IMR-90 (cell line): ENCODE results near the gene GMCL2. TPM values are rescaled to one million over a fixed set of nuclear protein-coding genes. Genes with fewer than 3 reads are reported as not detected.

ENCODE experiments used
- ATAC-seq: fragments of 200-7000 bp; cut with Tn5 transposase; 2 replicates; pipeline ENCODE4 v1.9.1; 2020; ENCODE audit warnings: low read depth, mild to moderate bottlenecking, moderate library complexity
- BruUV-seq: library from RNA; stranded (reverse); fragments of 400-500 nt; replicated peaks from 2 replicates; lab custom pipeline; 2021; lab: Mats Ljungman, UMichigan
- CTCF ChIA-PET: fragments of 300-600 bp; formaldehyde crosslinking; extraction: SDS; loops from one replicate; lab custom pipeline; 2021; ENCODE audit warnings: antibody characterized with exemption; lab: Yijun Ruan, JAX
- POLR2A ChIA-PET: fragments of 300-600 bp; sonication (Branson Sonifier 250); formaldehyde crosslinking; loops from one replicate; lab custom pipeline; 2022; ENCODE audit warnings: antibody characterized with exemption; ENCODE audit not compliant: unreplicated experiment; lab: Charles Lee
- DNase-seq: peaks from one replicate; pipeline ENCODE4 v3.0.0; 2013
- H2AFZ ChIP-seq: replicated peaks from 2 replicates; pipeline ENCODE3; 2013; ENCODE audit warnings: low read length, mild to moderate bottlenecking; ENCODE audit not compliant: poor library complexity
- H2AK5ac ChIP-seq: 2 replicates; pipeline ENCODE4 v1.6.1; 2013; ENCODE audit warnings: low read depth, low read length, inconsistent platforms
- H2AK9ac ChIP-seq: replicated peaks from 2 replicates; pipeline ENCODE3; 2013; ENCODE audit warnings: mild to moderate bottlenecking, low read depth, low read length, moderate library complexity; ENCODE audit not compliant: poor library complexity
- H2BK120ac ChIP-seq: 2 replicates; pipeline ENCODE4 v1.6.1; 2013; ENCODE audit warnings: low read depth, low read length, inconsistent platforms
- H2BK15ac ChIP-seq: 3 replicates; pipeline ENCODE4 v1.6.1; 2013; ENCODE audit warnings: low read depth, low read length, inconsistent platforms
- H2BK20ac ChIP-seq: 2 replicates; pipeline ENCODE4 v1.6.1; 2013; ENCODE audit warnings: low read depth, mild to moderate bottlenecking, inconsistent platforms, low read length, moderate library complexity
- H2BK5ac ChIP-seq: 2 replicates; pipeline ENCODE4 v1.6.1; 2013; ENCODE audit warnings: mild to moderate bottlenecking, low read depth, low read length, inconsistent platforms; ENCODE audit not compliant: poor library complexity, severe bottlenecking
- H3K14ac ChIP-seq: replicated peaks from 2 replicates; pipeline ENCODE4 v1.6.1; 2013; ENCODE audit warnings: low read depth, low read length, inconsistent platforms
- H3K18ac ChIP-seq: 2 replicates; pipeline ENCODE4 v1.6.1; 2013; ENCODE audit warnings: low read depth, low read length, control low read depth
- H3K23ac ChIP-seq: 2 replicates; pipeline ENCODE4 v1.6.1; 2013; ENCODE audit warnings: low read depth, low read length, inconsistent platforms
- H3K27ac ChIP-seq: 2 replicates; pipeline ENCODE4 v1.5.1; 2013; ENCODE audit warnings: mild to moderate bottlenecking, control low read depth, low read length; ENCODE audit not compliant: insufficient read depth
- H3K27me3 ChIP-seq: 2 replicates; pipeline ENCODE4 v1.6.1; 2013; ENCODE audit warnings: low read length; ENCODE audit not compliant: control insufficient read depth, insufficient read depth
- H3K36me3 ChIP-seq: 2 replicates; pipeline ENCODE4 v1.6.1; 2013; ENCODE audit warnings: low read length, mixed read lengths; ENCODE audit not compliant: control insufficient read depth, insufficient read depth
- H3K4ac ChIP-seq: 2 replicates; pipeline ENCODE4 v1.6.1; 2013; ENCODE audit warnings: low read depth, low read length, inconsistent platforms
- H3K4me1 ChIP-seq: 2 replicates; pipeline ENCODE4 v1.6.1; 2013; ENCODE audit warnings: low read length, mixed read lengths; ENCODE audit not compliant: control insufficient read depth, insufficient read depth
- H3K4me2 ChIP-seq: 2 replicates; pipeline ENCODE4 v1.6.1; 2013; ENCODE audit warnings: low read depth, mild to moderate bottlenecking, control low read depth, low read length, moderate library complexity
- H3K4me3 ChIP-seq: 2 replicates; pipeline ENCODE4 v1.5.1; 2013; ENCODE audit warnings: low read depth, mild to moderate bottlenecking, control low read depth, low read length, moderate library complexity; ENCODE audit not compliant: insufficient read depth
- H3K56ac ChIP-seq: 2 replicates; pipeline ENCODE4 v1.6.1; 2013; ENCODE audit warnings: low read length, inconsistent platforms; ENCODE audit not compliant: insufficient read depth; ENCODE audit errors: extremely low read depth
- H3K79me1 ChIP-seq, 2 experiments: 2 replicates each; pipeline ENCODE4 v1.6.1; 2013; ENCODE audit warnings: low read length in 2 of 2, inconsistent platforms in 1 of 2, low read depth in 1 of 2
- H3K9ac ChIP-seq: 2 replicates; pipeline ENCODE4 v1.6.1; 2013; ENCODE audit warnings: low read depth, low read length, control low read depth
- H3K9me1 ChIP-seq: 2 replicates; pipeline ENCODE4 v1.6.1; 2013; ENCODE audit warnings: low read length, inconsistent platforms; ENCODE audit not compliant: insufficient read depth
- H3K9me3 ChIP-seq: 2 replicates; pipeline ENCODE4 v1.6.1; 2013; ENCODE audit warnings: low read length; ENCODE audit not compliant: control insufficient read depth, insufficient read depth
- H4K20me1 ChIP-seq: 2 replicates; pipeline ENCODE4 v1.6.1; 2013; ENCODE audit warnings: low read length, inconsistent platforms; ENCODE audit not compliant: insufficient read depth
- H4K5ac ChIP-seq: 2 replicates; pipeline ENCODE4 v1.6.1; 2013; ENCODE audit warnings: mild to moderate bottlenecking, low read depth, low read length, control low read depth
- H4K8ac ChIP-seq, 2 experiments: 2 replicates each; pipeline ENCODE4 v1.6.1; 2013; ENCODE audit warnings: low read depth in 2 of 2, low read length in 2 of 2, control low read depth in 1 of 2, inconsistent platforms in 1 of 2
- H4K91ac ChIP-seq: 2 replicates; pipeline ENCODE4 v1.6.1; 2013; ENCODE audit warnings: low read depth, low read length, inconsistent platforms; ENCODE audit not compliant: insufficient read depth
- MAZ ChIP-seq: IDR thresholded peaks from 2 replicates; pipeline ENCODE4 v1.6.1; 2012; ENCODE audit warnings: low read depth, mild to moderate bottlenecking, low read length, improper control_type of control experiment, moderate library complexity, borderline replicate concordance
- RFX5 ChIP-seq: IDR thresholded peaks from 2 replicates; pipeline ENCODE4 v1.8.0; 2012; ENCODE audit warnings: low read depth, mild to moderate bottlenecking, low read length, moderate library complexity
- WGBS, 2 experiments: methylation state at CpG; one replicate each; pipeline versions ENCODE4 v1.1.5 to v1.1.7; 2013; ENCODE audit warnings: missing lambda C conversion rate in 2 of 2; ENCODE audit not compliant: insufficient read length in 1 of 2; ENCODE audit errors: extremely low coverage in 2 of 2; 5-methylcytosine and 5-hydroxymethylcytosine counted together
- dilution Hi-C: fragments of 300-500 bp; cut with HindIII; formaldehyde crosslinking; loops from one replicate; pipeline ENCODE4 v1.14.3; 2018; ENCODE audit warnings: low sequenced_read_pairs; ENCODE audit not compliant: unreplicated experiment
- in situ Hi-C: fragments of 300-500 bp; cut with MboI; formaldehyde crosslinking; loops from 3 replicates; pipeline ENCODE4 v1.14.3; 2019; ENCODE audit warnings: low sequenced_read_pairs, inconsistent platforms, mixed read lengths
- intact Hi-C: fragments of 100-400 bp; cut with micrococcal nuclease; formaldehyde crosslinking; loops from 2 replicates; pipeline ENCODE4 v1.10.0; 2022
- polyA plus RNA-seq, 3 experiments: library from polyadenylated mRNA; depleted of rRNA; stranded (reverse); fragments of >200 nt; gene quantifications; 2 replicates each; pipeline ENCODE4 v1.2.3, GENCODE V29; 2012; ENCODE audit warnings: low replicate concordance in 1 of 3
- total RNA-seq: library from RNA; depleted of rRNA; stranded (reverse); fragments of >200 nt; gene quantifications from 2 replicates; pipeline ENCODE4 v1.2.3, GENCODE V29; 2012

The GMCL2 gene
- total and polyA plus RNA-seq, 2 of the 4 experiments (the other 2 are of a cell fraction) = not detected

DNA sequence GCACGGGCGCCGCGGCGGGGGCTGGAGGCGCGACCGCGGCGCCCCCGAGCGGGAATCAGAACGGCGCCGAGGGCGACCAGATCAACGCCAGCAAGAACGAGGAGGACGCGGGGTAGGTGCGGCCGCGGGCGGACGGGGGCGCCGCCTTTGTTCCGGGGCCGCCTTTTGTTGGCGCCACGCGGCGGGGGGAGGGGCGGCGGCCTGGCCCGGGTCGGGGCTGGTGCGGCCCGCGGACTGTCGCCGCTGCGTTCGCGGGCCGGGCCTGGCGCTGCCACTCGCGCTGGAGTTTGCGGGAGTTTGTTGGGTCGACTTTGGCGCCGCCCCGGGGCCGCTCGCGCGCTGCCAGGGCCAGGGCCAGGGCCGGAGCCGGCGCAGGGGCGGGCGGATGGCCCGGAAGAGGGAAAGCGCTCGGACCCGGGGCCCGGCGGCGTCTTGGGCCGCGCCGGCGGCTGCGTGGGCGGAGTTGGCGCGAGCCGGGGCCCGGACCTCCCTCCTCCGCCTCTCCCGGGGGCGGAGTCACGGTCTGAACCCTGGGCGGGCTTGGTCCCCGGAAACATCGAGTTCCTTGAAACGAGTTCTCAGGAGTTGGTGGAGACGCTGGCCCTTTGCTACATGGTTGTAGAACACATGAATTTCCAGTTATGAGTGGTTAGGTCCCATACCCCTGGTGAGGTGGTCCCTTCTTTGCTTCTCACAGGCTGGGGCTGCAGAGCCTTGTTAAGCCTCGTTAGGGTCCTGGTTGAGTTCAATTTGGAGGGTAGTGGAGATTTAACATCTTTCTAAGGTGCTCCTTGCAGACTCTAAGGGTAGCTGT lies 18.0 kb upstream of the GMCL2 start:
- Histone ChIP-seq H2AK5ac (no peak overlapping the region; the same call in 1 of the 2 replicates), H3K4me2 (peak overlapping the region; percentile 84), H3K27ac (peak overlapping the region; percentile 54; the same call in 1 of the 2 replicates), H2BK120ac (no peak overlapping the region), H3K9me3 (no peaks in the 10 kb centered on the region), H4K5ac (no peak overlapping the region), H3K23ac (peak overlapping the region; percentile 1; the same call in 1 of the 2 replicates), H4K91ac (no peak overlapping the region; the same call in 1 of the 2 replicates), H3K56ac (no peak overlapping the region), H3K14ac (peak overlapping the region; percentile 11; the same call in 1 of the 2 replicates), H3K4ac (no peak overlapping the region; the same call in 1 of the 2 replicates), H4K20me1 (peaks cover 49% of the 10 kb centered on the region), H3K9ac (peak overlapping the region; percentile 51), H3K9me1 (peaks cover 23% of the 10 kb centered on the region), H3K36me3 (peaks cover 38% of the 10 kb centered on the region), H2BK5ac (peak overlapping the region; percentile 38), H3K79me1 (peaks cover 15 to 52% of the 10 kb centered on the region in 2 experiments; a peak in 3 of 4 replicates), H3K18ac (no peak overlapping the region), H2AFZ (peak overlapping the region; percentile 95), H2BK20ac (no peak overlapping the region), H4K8ac (no peak overlapping the region), H2BK15ac (no peak overlapping the region), H2AK9ac (peak overlapping the region; percentile 99), H3K4me1 (peaks cover 11% of the 10 kb centered on the region), H3K4me3 (peak overlapping the region; percentile 70), H3K27me3 (no peaks in the 10 kb centered on the region)
- CTCF ChIA-PET = interaction anchor here (1.3 to 1.4 kb wide), 2 partner anchors 8 to 129 kb away, joined by 3 to 5 read pairs; no protein-coding TSS in a partner anchor
- in situ Hi-C loops (no loop called here), dilution Hi-C loops (no loop called here), intact Hi-C loops (loop anchor here (1.0 kb wide), 1 partner anchor 27 kb away; the partner anchor contains the start of gene PHYKPL)
- BruUV-seq = no TSS peak
- DNase-seq (peak; percentile 62), ATAC-seq (peak; percentile 74)
- WGBS, 2 experiments = 2% methylated on average over 43 of the region's 90 CpGs; no CpG with 5 or more reads in 1 of the 2 experiments
- TF ChIP-seq RFX5 = no peak
- peak; percentile 80; the same call in 1 of the 2 replicates for TF ChIP-seq MAZ
- POLR2A ChIA-PET = no interaction called here
